Stromal cell of bone marrow (primary cell): Measurements from ENCODE around the gene CR2.
"Not testable (repeated sequence)": the region's sequence is repeated elsewhere in the genome, so short reads cannot be mapped to it uniquely, and the experiment has no call there.

ENCODE experiments used
- DNase-seq: peaks from one replicate; pipeline ENCODE4 v3.0.0-alpha.2; 2012; ENCODE audit warnings: low read depth

The CR2 gene

DNA sequence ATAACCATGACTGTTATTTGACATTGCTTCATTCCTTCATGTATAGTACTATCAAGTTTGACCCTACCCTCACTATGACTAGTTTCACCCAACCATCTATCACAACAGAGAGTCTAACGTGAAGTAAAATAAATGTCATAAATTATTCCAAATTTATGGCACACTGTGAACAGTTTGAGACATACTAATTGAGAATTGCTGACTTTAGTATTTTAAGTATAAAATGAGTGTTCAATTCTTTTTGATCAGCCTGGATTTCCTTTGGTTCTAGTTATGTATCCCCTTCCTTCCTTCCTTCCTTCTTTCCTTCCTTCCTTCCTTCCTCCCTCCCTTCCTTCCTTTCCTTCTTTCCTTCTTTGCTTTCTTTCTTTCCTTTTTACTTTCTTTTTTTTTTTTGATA, 56.3 kb downstream of the CR2 start:
- no peak for DNase-seq

DNA sequence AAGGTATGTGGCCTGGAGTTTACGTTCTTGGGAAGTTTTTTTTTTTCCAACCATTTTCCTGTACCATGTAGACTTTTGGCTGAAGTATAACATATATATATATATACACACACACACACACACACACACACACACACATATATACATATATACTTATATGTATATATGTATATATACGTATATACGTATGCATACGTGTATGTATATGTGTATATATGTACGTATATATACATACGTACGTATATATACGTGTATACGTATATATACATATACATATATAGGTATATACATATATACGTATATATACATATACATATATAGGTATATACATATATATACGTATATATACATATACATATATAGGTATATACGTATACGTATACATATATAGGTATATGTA, 60.8 kb downstream of the CR2 start:
- DNase-seq, result no peak

DNA sequence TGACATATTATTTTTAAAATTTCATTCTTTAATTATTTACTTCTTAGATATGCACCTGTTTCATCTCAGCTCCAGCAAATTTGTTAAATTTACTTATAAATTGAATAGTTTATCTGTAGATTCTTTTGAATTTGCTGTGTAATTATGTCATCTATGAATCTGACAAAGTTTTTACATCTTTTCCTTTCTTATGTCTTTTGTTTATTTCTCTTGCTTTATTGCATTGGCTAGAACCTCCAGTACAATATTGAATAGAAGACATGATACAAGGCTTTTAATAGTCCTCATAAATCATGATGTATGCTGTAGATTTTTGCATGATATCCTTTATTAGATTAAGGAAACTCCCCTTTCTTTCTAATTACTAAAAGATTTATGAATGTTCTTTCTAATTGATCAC, 62.6 kb downstream of the CR2 start:
- no peak for DNase-seq

DNA sequence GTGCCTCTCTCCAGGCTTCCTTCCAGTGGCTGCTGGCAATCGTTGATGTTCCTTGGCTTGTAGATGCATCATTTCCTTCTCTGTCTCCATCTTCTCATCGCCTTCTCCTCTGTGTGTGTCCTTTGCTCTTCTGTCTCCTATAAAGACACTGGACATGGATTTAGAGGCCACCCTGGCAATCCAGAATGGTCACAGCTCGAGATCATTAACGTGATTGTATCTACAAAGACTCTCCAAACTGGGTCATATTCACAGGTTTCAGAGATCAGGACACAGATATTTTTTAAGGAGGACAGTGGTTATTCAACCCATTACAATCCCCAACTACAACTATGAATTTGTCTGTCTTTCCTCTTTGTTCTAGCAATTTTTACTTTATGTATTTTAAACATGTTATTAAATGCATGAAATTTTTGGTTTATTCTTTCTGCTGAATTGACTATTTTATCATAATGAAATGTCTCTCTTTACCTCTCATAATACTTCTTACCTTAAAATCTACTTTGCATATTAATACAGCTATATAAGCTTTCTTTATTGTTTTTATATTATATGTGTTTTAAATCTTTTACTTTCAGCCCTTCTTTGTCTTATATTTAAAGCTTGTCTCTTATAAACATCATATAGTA, 64.6 kb downstream of the CR2 start:
- no peak for DNase-seq

DNA sequence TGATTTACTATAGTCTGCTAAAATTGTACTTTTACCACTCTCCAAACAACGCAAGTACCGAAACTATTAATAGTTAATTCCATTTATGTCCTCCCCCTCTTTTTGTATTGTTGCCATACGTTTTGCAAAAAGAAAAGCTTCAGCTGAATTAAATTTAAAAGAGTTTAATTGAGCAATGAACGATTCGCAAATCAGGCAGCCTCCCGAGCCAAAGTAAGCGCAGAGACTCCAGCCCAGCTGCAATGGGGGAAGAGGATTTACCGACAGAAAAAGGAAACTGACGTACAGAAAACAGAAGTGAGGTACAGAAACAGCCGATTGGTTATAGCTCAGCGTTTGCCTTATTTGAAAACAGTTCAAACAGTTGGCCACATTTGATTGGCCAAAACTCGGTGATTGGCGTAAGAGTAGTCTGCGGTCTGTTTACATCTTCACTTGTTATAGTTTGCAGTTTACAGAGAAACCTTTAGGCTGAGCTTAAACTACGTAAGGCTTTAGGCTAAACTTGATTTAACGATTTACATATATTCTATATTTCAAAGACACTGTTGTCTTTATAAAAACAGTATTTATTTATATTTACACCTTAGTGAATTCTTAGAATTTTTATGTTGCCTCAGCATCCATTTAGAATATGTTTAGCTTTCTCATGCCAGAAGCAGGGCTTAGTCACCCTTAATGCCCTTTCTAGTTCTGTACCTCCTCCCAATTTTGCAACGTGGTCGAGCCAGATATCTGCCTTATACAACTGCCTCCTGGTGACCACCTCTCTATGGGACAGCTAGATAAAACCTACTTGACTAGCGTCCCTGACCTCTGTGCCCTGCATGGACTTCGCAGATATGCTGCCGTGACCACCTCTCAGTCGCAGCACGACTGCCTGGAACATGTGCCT, 65.6 kb downstream of the CR2 start:
- DNase-seq, result no peak

DNA sequence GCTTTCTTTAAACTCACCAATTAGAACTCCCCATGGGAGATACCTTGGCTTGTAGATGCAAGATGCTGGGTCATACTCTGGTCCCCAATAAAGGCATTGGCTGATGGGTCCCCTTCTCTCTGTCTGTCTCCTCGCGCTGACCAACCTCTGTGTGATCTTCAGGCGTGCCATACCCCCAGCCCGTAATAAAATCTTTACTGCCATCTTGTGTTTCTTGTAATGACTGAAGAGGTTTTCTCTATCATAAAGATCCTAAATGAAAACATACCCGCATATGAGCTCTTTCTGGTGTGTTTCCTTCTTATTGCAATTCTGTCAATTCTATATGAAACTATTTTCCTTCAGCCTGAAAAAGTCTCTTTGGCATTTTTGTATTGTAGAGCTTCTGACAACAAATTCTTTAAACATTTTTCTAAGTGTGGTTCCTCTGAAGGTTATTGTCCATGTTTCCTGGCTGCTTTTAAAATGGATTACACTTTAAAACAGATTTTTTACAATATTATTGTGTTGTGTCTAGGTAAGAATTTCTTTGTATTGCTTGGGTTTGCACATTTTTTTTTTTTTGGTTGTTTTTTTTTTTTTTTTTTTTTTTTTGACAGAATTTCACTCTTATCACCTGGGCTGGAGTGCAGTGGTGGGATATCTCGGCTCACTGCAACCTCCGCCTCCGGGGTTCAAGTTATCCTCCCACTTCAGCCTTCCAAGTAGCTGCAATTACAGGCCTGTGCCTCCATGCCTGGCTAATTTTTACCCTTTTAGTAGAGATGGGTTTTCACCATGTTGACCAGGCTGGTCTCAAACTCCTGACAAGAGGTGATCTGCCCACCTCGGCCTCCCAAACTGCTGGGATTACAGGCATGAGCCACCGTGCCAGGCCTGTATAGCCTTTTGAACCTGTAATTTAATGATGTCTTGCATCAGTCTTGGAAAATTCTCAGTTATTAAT, 66.5 kb downstream of the CR2 start:
- not testable (repeated sequence) for DNase-seq

DNA sequence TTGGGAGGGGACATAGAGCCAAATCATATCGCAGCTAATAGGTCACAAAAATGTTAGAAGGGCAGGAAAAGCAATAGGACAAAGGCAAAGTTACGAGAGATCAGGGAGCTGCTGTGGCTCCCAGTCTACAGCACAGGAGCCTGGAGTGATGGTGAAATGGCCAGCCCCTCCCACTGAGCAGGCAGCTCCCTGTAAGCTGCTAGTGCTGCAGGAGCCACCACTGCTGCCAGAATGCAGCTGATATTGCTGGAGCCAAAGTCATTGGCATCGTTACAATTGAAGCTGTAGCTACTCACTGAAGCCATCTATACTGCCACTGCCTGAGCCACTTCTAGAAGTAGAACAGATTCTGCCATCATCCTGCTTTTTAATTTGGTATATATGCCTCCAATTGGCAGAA, 71.1 kb downstream of the CR2 start:
- DNase-seq, result not testable (repeated sequence)

DNA sequence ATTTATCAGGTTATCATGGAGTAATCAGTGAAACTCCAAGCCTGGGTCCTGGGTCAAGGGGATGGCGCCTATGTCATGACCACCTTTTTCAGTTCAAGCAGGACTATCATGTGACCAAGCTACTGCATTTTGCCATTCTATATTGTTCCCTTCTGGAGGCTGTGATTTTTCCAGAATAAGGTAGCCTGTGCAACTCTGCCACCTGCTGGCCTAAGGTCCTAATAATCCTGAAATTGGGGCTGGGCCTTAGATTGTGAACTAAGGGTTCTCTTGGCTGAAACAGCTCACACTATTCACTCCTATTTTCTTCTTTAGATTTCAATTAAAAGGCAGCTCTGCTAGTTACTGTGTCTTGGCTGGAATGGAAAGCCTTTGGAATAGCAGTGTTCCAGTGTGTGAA, 74.3 kb downstream of the CR2 start:
- DNase-seq, result not testable (repeated sequence)

DNA sequence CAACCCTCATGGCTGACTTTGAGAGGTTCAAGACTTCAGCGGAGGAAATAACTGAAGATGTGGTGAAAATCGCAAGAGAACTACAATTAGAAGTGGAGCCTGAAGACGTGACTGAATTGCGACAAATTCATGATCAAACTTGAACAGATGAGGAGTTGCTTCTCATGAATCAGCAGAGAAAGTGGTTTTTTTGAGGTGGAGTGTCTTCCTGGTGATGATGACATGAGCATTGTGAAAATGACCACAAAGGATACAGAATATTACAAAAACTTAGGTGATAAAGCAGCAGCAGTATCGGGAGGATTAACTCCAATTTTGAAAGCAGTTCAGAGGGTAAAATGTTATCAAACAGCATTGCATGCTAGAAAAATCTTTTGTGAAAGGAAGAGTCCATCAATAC, 82.1 kb downstream of the CR2 start:
- DNase-seq, result not testable (repeated sequence)
